Liver (tissue), 9 donors: Measurements from ENCODE around the gene ITLN1. TPM values are rescaled to one million over a fixed set of nuclear protein-coding genes. Genes with fewer than 3 reads are reported as not detected.
"Not testable (repeated sequence)": the region's sequence is repeated elsewhere in the genome, so short reads cannot be mapped to it uniquely, and the experiment has no call there.

ENCODE experiments used
- DNase-seq: peaks from one replicate; pipeline ENCODE4 v3.0.0-alpha.2; 2017; ENCODE audit warnings: low spot score
- H3K27ac ChIP-seq, 2 donors: one replicate each; pipeline ENCODE4 v1.7.0; 2013; ENCODE audit warnings: inconsistent platforms in 2 of 2, low read length in 2 of 2, control low read depth in 1 of 2, low read depth in 1 of 2, mild to moderate bottlenecking in 1 of 2
- H3K27me3 ChIP-seq, 4 donors: one replicate each; pipeline versions ENCODE4 v1.6.1 to v1.7.0; 2013; ENCODE audit warnings: low read length in 3 of 4, inconsistent platforms in 1 of 4, mild to moderate bottlenecking in 1 of 4, moderate library complexity in 1 of 4; ENCODE audit not compliant: control insufficient read depth in 4 of 4, insufficient read depth in 4 of 4
- H3K36me3 ChIP-seq, 4 donors: one replicate each; pipeline versions ENCODE4 v1.6.1 to v1.7.0; 2013; ENCODE audit warnings: low read length in 3 of 4, mild to moderate bottlenecking in 3 of 4, low read depth in 1 of 4, moderate library complexity in 1 of 4; ENCODE audit not compliant: control insufficient read depth in 4 of 4, insufficient read depth in 3 of 4
- H3K4me1 ChIP-seq, 4 donors: one replicate each; pipeline versions ENCODE4 v1.6.1 to v1.7.0; 2013; ENCODE audit warnings: low read length in 3 of 4, mild to moderate bottlenecking in 3 of 4, moderate library complexity in 1 of 4; ENCODE audit not compliant: control insufficient read depth in 4 of 4, insufficient read depth in 4 of 4
- H3K4me3 ChIP-seq, 3 donors: one replicate each; pipeline versions ENCODE4 v1.6.1 to v1.7.0; 2013; ENCODE audit warnings: low read length in 3 of 3, control low read depth in 1 of 3, low read depth in 1 of 3, mild to moderate bottlenecking in 1 of 3
- H3K9ac ChIP-seq, 2 donors: one replicate each; pipeline ENCODE4 v1.7.0; 2013; ENCODE audit warnings: low read length in 2 of 2, mild to moderate bottlenecking in 2 of 2, moderate library complexity in 2 of 2, control low read depth in 1 of 2, low read depth in 1 of 2
- H3K9me3 ChIP-seq, 4 donors: one replicate each; pipeline versions ENCODE4 v1.6.1 to v1.7.0; 2013; ENCODE audit warnings: low read length in 3 of 4; ENCODE audit not compliant: control insufficient read depth in 4 of 4
- EGR1 ChIP-seq, 2 donors: IDR thresholded peaks; 2 replicates each; pipeline ENCODE4 v1.6.1; 2016 to 2018; ENCODE audit warnings: antibody characterized with exemption in 2 of 2, low read depth in 2 of 2
- FOXA2 ChIP-seq: IDR thresholded peaks from 2 replicates; pipeline ENCODE4 v1.6.1; 2016; ENCODE audit warnings: antibody characterized with exemption
- GABPA ChIP-seq, 2 donors: IDR thresholded peaks in 1 of 2; conservative IDR thresholded peaks in 1 of 2; 2 replicates each; pipeline ENCODE4 v1.6.1; 2016; ENCODE audit warnings: antibody characterized with exemption in 2 of 2, mild to moderate bottlenecking in 1 of 2, moderate library complexity in 1 of 2
- HNF4G ChIP-seq: IDR thresholded peaks from 2 replicates; pipeline ENCODE4 v1.6.1; 2016; ENCODE audit warnings: antibody characterized with exemption
- JUND ChIP-seq, 2 donors: IDR thresholded peaks; 2 replicates each; pipeline ENCODE4 v1.6.1; 2016; ENCODE audit warnings: antibody characterized with exemption in 2 of 2
- NR2F2 ChIP-seq: IDR thresholded peaks from 2 replicates; pipeline ENCODE4 v1.6.1; 2016; ENCODE audit warnings: antibody characterized with exemption
- RAD21 ChIP-seq, 2 donors: IDR thresholded peaks; 2 replicates each; pipeline ENCODE4 v1.6.1; 2016; ENCODE audit warnings: antibody characterized with exemption in 2 of 2, mild to moderate bottlenecking in 2 of 2
- RXRA ChIP-seq, 2 donors: IDR thresholded peaks; 2 replicates each; pipeline ENCODE4 v1.6.1; 2017 to 2018; ENCODE audit warnings: antibody characterized with exemption in 2 of 2, mild to moderate bottlenecking in 1 of 2
- TAF1 ChIP-seq: conservative IDR thresholded peaks from 2 replicates; pipeline ENCODE4 v1.6.1; 2016; ENCODE audit warnings: antibody characterized with exemption, mild to moderate bottlenecking
- YY1 ChIP-seq: IDR thresholded peaks from 2 replicates; pipeline ENCODE4 v1.6.1; 2016; ENCODE audit warnings: antibody characterized with exemption, mild to moderate bottlenecking
- WGBS: extraction: QIAGEN DNeasy Blood & Tissue Kit; methylation state at CpG from one replicate; pipeline ENCODE4 v1.1.7; 2013; 5-methylcytosine and 5-hydroxymethylcytosine counted together
- polyA plus RNA-seq, 2 donors: library from polyadenylated mRNA; stranded (reverse) in 1 of 2; unstranded in 1 of 2; fragments of 200-250 nt in 1 of 2; fragments of >200 nt in 1 of 2; fragmentation: Nextera tagmentation in 1 of 2; extraction: Ambion mirVana in 1 of 2; gene quantifications; one replicate each; pipeline versions ENCODE4 v1.2.1 to v1.2.3, GENCODE V29; 2013 to 2015
- total RNA-seq, 2 donors: library from RNA; depleted of rRNA; stranded (reverse); fragments of >200 nt; gene quantifications; one replicate each; pipeline ENCODE4 v1.2.3, GENCODE V29; 2014
- TF ChIP-seq, protein P1 (sequence below): IDR thresholded peaks from 2 replicates; pipeline ENCODE4 v1.6.1; 2016; ENCODE audit warnings: antibody characterized with exemption
- TF ChIP-seq, protein P2 (sequence below): IDR thresholded peaks from 2 replicates; pipeline ENCODE4 v1.6.1; 2016; ENCODE audit warnings: antibody characterized with exemption, mild to moderate bottlenecking
- TF ChIP-seq, protein P3 (sequence below): IDR thresholded peaks from 2 replicates; pipeline ENCODE4 v1.6.1; 2016; ENCODE audit warnings: antibody characterized with exemption
- TF ChIP-seq, protein P4 (sequence below): fragments of 150-350 bp; IDR thresholded peaks from 2 replicates; pipeline ENCODE4 v1.5.1; 2017; ENCODE audit warnings: improper control_type of control experiment, low read depth, low read length; ENCODE audit not compliant: missing input control
- TF ChIP-seq, protein P5 (sequence below): IDR thresholded peaks from 2 replicates; pipeline ENCODE4 v1.6.1; 2016; ENCODE audit warnings: antibody characterized with exemption
- donor health status: healthy.
- donor health status: healthy.
- donor health status: healthy.
- donor health status: healthy.
- donor health status: healthy.

The ITLN1 gene
- total and polyA plus RNA-seq, 4 donors = 3.7 to 13.4 (median 5.5) TPM

DNA sequence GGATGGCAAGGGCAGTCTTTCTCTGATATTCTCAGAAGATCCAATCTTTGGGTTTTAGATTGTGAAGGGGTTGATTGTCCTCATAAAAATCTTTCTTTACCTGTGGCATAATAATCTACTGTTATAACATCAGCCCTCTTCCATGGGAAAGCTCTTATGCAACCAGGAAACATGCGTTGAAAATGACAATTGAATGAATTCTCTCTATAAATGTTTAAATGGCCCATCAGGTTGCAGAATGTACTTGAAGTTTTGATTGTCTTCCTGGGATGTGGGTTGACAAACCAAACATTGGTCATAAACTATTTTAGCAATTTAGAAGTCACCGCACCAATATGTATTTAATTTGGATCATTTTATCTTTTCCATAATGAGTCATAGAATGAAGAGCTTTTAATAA is 31.7 kb upstream of the ITLN1 start:
- DNase-seq = no peak
- no peak overlapping the region for H3K9ac ChIP-seq
- no peaks in the 10 kb centered on the region for H3K4me1 ChIP-seq
- no peaks in the 10 kb centered on the region for H3K36me3 ChIP-seq
- H3K27me3 ChIP-seq = peaks cover 0 to 2% (median 0%) of the 10 kb centered on the region in 4 donors
- no peaks in the 10 kb centered on the region for H3K9me3 ChIP-seq
- no peak overlapping the region for H3K4me3 ChIP-seq
- H3K27ac ChIP-seq = no peak overlapping the region
- 92% methylated on average over 2 of the region's 2 CpGs for WGBS
- TF ChIP-seq, protein P1, sequence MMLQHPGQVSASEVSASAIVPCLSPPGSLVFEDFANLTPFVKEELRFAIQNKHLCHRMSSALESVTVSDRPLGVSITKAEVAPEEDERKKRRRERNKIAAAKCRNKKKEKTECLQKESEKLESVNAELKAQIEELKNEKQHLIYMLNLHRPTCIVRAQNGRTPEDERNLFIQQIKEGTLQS = no peak
- TF ChIP-seq HNF4G (no peak), RAD21 (IDR thresholded peaks at IDR 0.05) (no peak), NR2F2 (no peak), JUND (IDR thresholded peaks at IDR 0.05) (no peak), TAF1 (no peak), EGR1 (IDR thresholded peaks at IDR 0.05; ENCODE audit: low read depth in 2 of 2) (no peak), RXRA (IDR thresholded peaks at IDR 0.05) (no peak), GABPA (IDR thresholded peaks at IDR 0.05 in 1 of 2, conservative IDR thresholded peaks at IDR 0.05 in 1 of 2) (no peak), YY1 (no peak), FOXA2 (no peak)
- TF ChIP-seq, protein P2, sequence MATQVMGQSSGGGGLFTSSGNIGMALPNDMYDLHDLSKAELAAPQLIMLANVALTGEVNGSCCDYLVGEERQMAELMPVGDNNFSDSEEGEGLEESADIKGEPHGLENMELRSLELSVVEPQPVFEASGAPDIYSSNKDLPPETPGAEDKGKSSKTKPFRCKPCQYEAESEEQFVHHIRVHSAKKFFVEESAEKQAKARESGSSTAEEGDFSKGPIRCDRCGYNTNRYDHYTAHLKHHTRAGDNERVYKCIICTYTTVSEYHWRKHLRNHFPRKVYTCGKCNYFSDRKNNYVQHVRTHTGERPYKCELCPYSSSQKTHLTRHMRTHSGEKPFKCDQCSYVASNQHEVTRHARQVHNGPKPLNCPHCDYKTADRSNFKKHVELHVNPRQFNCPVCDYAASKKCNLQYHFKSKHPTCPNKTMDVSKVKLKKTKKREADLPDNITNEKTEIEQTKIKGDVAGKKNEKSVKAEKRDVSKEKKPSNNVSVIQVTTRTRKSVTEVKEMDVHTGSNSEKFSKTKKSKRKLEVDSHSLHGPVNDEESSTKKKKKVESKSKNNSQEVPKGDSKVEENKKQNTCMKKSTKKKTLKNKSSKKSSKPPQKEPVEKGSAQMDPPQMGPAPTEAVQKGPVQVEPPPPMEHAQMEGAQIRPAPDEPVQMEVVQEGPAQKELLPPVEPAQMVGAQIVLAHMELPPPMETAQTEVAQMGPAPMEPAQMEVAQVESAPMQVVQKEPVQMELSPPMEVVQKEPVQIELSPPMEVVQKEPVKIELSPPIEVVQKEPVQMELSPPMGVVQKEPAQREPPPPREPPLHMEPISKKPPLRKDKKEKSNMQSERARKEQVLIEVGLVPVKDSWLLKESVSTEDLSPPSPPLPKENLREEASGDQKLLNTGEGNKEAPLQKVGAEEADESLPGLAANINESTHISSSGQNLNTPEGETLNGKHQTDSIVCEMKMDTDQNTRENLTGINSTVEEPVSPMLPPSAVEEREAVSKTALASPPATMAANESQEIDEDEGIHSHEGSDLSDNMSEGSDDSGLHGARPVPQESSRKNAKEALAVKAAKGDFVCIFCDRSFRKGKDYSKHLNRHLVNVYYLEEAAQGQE = no peak
- TF ChIP-seq, protein P3, sequence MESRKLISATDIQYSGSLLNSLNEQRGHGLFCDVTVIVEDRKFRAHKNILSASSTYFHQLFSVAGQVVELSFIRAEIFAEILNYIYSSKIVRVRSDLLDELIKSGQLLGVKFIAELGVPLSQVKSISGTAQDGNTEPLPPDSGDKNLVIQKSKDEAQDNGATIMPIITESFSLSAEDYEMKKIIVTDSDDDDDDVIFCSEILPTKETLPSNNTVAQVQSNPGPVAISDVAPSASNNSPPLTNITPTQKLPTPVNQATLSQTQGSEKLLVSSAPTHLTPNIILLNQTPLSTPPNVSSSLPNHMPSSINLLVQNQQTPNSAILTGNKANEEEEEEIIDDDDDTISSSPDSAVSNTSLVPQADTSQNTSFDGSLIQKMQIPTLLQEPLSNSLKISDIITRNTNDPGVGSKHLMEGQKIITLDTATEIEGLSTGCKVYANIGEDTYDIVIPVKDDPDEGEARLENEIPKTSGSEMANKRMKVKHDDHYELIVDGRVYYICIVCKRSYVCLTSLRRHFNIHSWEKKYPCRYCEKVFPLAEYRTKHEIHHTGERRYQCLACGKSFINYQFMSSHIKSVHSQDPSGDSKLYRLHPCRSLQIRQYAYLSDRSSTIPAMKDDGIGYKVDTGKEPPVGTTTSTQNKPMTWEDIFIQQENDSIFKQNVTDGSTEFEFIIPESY = no peak
- TF ChIP-seq, protein P4, sequence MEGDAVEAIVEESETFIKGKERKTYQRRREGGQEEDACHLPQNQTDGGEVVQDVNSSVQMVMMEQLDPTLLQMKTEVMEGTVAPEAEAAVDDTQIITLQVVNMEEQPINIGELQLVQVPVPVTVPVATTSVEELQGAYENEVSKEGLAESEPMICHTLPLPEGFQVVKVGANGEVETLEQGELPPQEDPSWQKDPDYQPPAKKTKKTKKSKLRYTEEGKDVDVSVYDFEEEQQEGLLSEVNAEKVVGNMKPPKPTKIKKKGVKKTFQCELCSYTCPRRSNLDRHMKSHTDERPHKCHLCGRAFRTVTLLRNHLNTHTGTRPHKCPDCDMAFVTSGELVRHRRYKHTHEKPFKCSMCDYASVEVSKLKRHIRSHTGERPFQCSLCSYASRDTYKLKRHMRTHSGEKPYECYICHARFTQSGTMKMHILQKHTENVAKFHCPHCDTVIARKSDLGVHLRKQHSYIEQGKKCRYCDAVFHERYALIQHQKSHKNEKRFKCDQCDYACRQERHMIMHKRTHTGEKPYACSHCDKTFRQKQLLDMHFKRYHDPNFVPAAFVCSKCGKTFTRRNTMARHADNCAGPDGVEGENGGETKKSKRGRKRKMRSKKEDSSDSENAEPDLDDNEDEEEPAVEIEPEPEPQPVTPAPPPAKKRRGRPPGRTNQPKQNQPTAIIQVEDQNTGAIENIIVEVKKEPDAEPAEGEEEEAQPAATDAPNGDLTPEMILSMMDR = no peak
- TF ChIP-seq, protein P5, sequence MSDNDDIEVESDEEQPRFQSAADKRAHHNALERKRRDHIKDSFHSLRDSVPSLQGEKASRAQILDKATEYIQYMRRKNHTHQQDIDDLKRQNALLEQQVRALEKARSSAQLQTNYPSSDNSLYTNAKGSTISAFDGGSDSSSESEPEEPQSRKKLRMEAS = no peak

DNA sequence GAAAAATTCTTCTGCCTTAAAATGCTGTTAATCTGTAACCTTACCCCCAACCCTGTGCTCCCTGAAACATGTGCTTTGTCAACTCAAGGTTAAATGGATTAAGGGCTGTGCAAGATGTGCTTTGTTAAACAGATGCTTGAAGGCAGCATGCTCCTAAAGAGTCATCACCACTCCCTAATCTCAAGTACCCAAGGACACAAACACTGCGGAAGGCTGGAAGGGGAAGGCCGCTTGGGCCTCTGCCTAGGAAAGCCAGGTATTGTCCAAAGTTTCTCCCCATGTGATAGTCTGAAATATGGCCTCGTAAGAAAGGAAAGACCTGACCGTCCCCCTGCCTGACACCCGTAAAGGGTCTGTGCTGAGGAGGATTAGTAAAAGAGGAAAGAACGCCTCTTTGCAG is 28.2 kb upstream of the ITLN1 start:
- not testable (repeated sequence) for H3K4me3 ChIP-seq, H3K27me3 ChIP-seq, H3K4me1 ChIP-seq, H3K36me3 ChIP-seq, H3K9ac ChIP-seq, H3K27ac ChIP-seq, DNase-seq, H3K9me3 ChIP-seq
- 91% methylated on average over 6 of the region's 6 CpGs for WGBS
